Left ventricle myocardium superior (tissue), 1 donor: ENCODE data around the gene MRLN. TPM values are rescaled to one million over a fixed set of nuclear protein-coding genes. Genes with fewer than 3 reads are reported as not detected.
"Not testable (repeated sequence)": the region's sequence is repeated elsewhere in the genome, so short reads cannot be mapped to it uniquely, and the experiment has no call there.

Source experiments
- ATAC-seq: fragments of 200-7000 bp; cut with Tn5 transposase; one replicate; pipeline ENCODE4 v1.9.1; 2020; ENCODE audit warnings: mild to moderate bottlenecking, moderate library complexity
- DNase-seq: peaks from one replicate; pipeline ENCODE4 v3.0.0-alpha.2; 2020
- intact Hi-C: fragments of 100-400 bp; cut with micrococcal nuclease; formaldehyde crosslinking; loops from one replicate; pipeline ENCODE4 v1.11.0; 2022
- long read RNA-seq: library from polyadenylated mRNA; unstranded; transcript quantifications from one replicate; pipeline ENCODE4 v2.0.0, GENCODE V29; 2021
- total RNA-seq: library from RNA; stranded (reverse); fragmentation: NEBNext Ultra II Directional; extraction: Animal tissue kit (Norgen Biotek cat#: 25700); gene quantifications from one replicate; pipeline ENCODE4 v1.2.1, GENCODE V29; 2021
- donor health status: DM: no; HTN: yes; CAD: no; lungs with severe emphysema.

MRLN gene
- not detected for total RNA-seq
- long read RNA-seq: 0 reads

- intact Hi-C loops: no loop called here
- no peak for ATAC-seq
- DNase-seq: no peak
Observed at GRCh38 chr10:59753267-59753666, at the start of gene MRLN. TSS of gene MRLN (minus strand) at chr10:59753455.

GRCh38 chr10:59801171-59801570 lies 47.9 kb upstream of the MRLN start:
- no peak for DNase-seq
- no peak for ATAC-seq
- intact Hi-C loops: loop anchor here (10.0 kb wide), 1 partner anchor 176 kb away; no protein-coding TSS in a partner anchor

- intact Hi-C loops: no loop called here
- DNase-seq: no peak
Observed at GRCh38 chr10:59799421-59799820, 46.2 kb upstream of the MRLN start.

GRCh38 chr10:59793919-59794318 lies 40.7 kb upstream of the MRLN start:
- DNase-seq (no peak), ATAC-seq (no peak)
- intact Hi-C loops: no loop called here

More at GRCh38 chr10:59799421-59799820, 46.2 kb upstream of the MRLN start:
- no peak for ATAC-seq

GRCh38 chr10:59792812-59793211 lies 39.6 kb upstream of the MRLN start:
- DNase-seq (no peak), ATAC-seq (no peak)
- intact Hi-C loops: no loop called here

GRCh38 chr10:59791601-59792000 lies 38.3 kb upstream of the MRLN start:
- no peak for DNase-seq
- ATAC-seq: no peak
- intact Hi-C loops: no loop called here

- ATAC-seq, DNase-seq, intact Hi-C loops: not testable (repeated sequence)
Observed at GRCh38 chr10:59790080-59790479, 36.8 kb upstream of the MRLN start.

- DNase-seq, intact Hi-C loops: not testable (repeated sequence)
- ATAC-seq: peak; percentile 94
Observed at GRCh38 chr10:59788914-59789313, 35.7 kb upstream of the MRLN start.

GRCh38 chr10:59787032-59787431 lies 33.8 kb upstream of the MRLN start:
- DNase-seq, ATAC-seq, intact Hi-C loops: not testable (repeated sequence)

GRCh38 chr10:59785476-59785875 lies 32.2 kb upstream of the MRLN start:
- intact Hi-C loops, ATAC-seq, DNase-seq: not testable (repeated sequence)

GRCh38 chr10:59781511-59781910 lies 28.3 kb upstream of the MRLN start:
- intact Hi-C loops: no loop called here
- DNase-seq (no peak), ATAC-seq (no peak)

- ATAC-seq (peak; percentile 78), DNase-seq (no peak)
- intact Hi-C loops: no loop called here
Observed at GRCh38 chr10:59779756-59780533, 26.7 kb upstream of the MRLN start.

- DNase-seq (no peak), ATAC-seq (no peak)
- intact Hi-C loops: no loop called here
Observed at GRCh38 chr10:59774451-59774850, 21.2 kb upstream of the MRLN start.

GRCh38 chr10:59773088-59773487 lies 19.8 kb upstream of the MRLN start:
- no peak for ATAC-seq
- intact Hi-C loops: no loop called here

GRCh38 chr10:59771162-59771807 lies 18.0 kb upstream of the MRLN start:
- ATAC-seq (no peak), DNase-seq (no peak)
- intact Hi-C loops: no loop called here

More at GRCh38 chr10:59773088-59773487, 19.8 kb upstream of the MRLN start:
- DNase-seq: no peak

GRCh38 chr10:59770689-59771088 lies 17.4 kb upstream of the MRLN start:
- ATAC-seq: no peak

GRCh38 chr10:59762505-59762904 lies 9.2 kb upstream of the MRLN start:
- no peak for ATAC-seq
- intact Hi-C loops: no loop called here

More at GRCh38 chr10:59770689-59771088, 17.4 kb upstream of the MRLN start:
- intact Hi-C loops: no loop called here
- DNase-seq: no peak

GRCh38 chr10:59757966-59758365 lies 4.7 kb upstream of the MRLN start:
- DNase-seq (no peak), ATAC-seq (no peak)
- intact Hi-C loops: no loop called here

More at GRCh38 chr10:59762505-59762904, 9.2 kb upstream of the MRLN start:
- DNase-seq: no peak

GRCh38 chr10:59754951-59755350 lies 1.7 kb upstream of the MRLN start:
- ATAC-seq: no peak
- intact Hi-C loops: no loop called here

GRCh38 chr10:59752278-59752940 lies 846 bp downstream of the MRLN start:
- ATAC-seq: no peak
- intact Hi-C loops: no loop called here

More at GRCh38 chr10:59754951-59755350, 1.7 kb upstream of the MRLN start:
- no peak for DNase-seq

More at GRCh38 chr10:59752278-59752940, 846 bp downstream of the MRLN start:
- DNase-seq: no peak
